Activated CD4-positive, alpha-beta memory T cell treated with anti-CD3 and anti-CD28 coated beads for 36 hours (primary cell): ENCODE data around the gene HOXD8. TPM values are rescaled to one million over a fixed set of nuclear protein-coding genes. Genes with fewer than 3 reads are reported as not detected.

Experiments
- CTCF ChIA-PET: fragments of 350-600 bp; sonication (Branson Sonifier 250); formaldehyde crosslinking; loops from one replicate; lab custom pipeline; 2021; ENCODE audit warnings: antibody characterized with exemption, inconsistent platforms; lab: Charles Lee
- POLR2A ChIA-PET: fragments of 350-600 bp; sonication (Branson Sonifier 250); formaldehyde crosslinking; loops from one replicate; lab custom pipeline; 2021; ENCODE audit warnings: antibody characterized with exemption; lab: Charles Lee
- DNase-seq: peaks from one replicate; pipeline ENCODE4 v3.0.0-alpha.2; 2020
- H3K27ac Mint-ChIP-seq: one replicate; pipeline ENCODE4 v1.8.0; 2021; ENCODE audit warnings: mixed read lengths
- H3K27me3 Mint-ChIP-seq: one replicate; pipeline ENCODE4 v1.8.0; 2021; ENCODE audit warnings: mixed read lengths
- H3K36me3 Mint-ChIP-seq: one replicate; pipeline ENCODE4 v1.8.0; 2021; ENCODE audit warnings: mixed read lengths
- H3K4me1 Mint-ChIP-seq: one replicate; pipeline ENCODE4 v1.8.0; 2021; ENCODE audit warnings: low read depth, mixed read lengths
- H3K4me3 Mint-ChIP-seq: one replicate; pipeline ENCODE4 v1.8.0; 2021; ENCODE audit warnings: mild to moderate bottlenecking, mixed read lengths
- H3K9me3 Mint-ChIP-seq: one replicate; pipeline ENCODE4 v1.8.0; 2021; ENCODE audit warnings: mixed read lengths
- intact Hi-C: fragments of 100-400 bp; cut with micrococcal nuclease; formaldehyde crosslinking; loops from one replicate; pipeline ENCODE4 v1.15.1; 2023
- total RNA-seq, 2 experiments: library from RNA; stranded (reverse); gene quantifications; one replicate each; pipeline ENCODE4 v1.2.3, GENCODE V29; 2021

Gene HOXD8
- total RNA-seq, 2 experiments from 2014 or later: not detected

DNA sequence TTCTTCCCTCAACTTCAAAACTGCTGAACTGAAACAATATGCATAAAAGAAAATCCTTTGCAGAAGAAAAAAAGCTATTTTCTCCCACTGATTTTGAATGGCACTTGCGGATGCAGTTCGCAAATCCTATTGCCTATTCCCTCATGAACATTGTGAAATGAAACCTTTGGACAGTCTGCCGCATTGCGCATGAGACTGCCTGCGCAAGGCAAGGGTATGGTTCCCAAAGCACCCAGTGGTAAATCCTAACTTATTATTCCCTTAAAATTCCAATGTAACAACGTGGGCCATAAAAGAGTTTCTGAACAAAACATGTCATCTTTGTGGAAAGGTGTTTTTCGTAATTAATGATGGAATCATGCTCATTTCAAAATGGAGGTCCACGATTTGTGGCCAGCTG, 8.4 kb downstream of the HOXD8 start:
- Mint-ChIP-seq H3K36me3 (peaks cover 12% of the 10 kb centered on the region), H3K27ac (no peak overlapping the region), H3K27me3 (peaks cover 81% of the 10 kb centered on the region), H3K4me3 (no peak overlapping the region), H3K4me1 (peaks cover 19% of the 10 kb centered on the region), H3K9me3 (peaks cover 4% of the 10 kb centered on the region)
- ChIA-PET CTCF (interaction anchor here (3.4 to 10.6 kb wide), 2 partner anchors 11 to 318 kb away, joined by 16 to 108 read pairs; no protein-coding TSS in a partner anchor), POLR2A (no interaction called here)
- intact Hi-C loops: loop anchor here (10.0 kb wide), 1 partner anchor 1803 kb away; the partner anchor contains the start of gene SP9
- no peak for DNase-seq

DNA sequence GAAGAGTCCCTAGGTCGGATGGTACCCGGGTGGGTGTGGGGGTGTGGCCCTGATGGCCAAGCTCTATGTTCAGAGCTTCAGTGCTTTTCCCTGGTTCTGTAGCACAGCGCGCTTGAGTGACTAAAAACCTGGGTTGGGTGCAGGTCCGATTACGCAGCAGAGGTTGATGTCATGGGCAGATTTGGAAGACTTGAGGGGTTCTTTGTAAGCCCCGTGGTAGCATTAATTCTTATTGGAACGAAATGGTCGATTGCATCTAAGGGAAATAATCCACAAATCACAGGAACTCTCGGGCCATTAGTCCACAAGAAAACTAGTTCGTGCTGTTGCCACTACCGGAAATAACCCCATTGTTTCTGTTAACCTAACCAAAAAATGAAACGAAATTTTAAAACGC, 9.0 kb downstream of the HOXD8 start:
- H3K27me3 Mint-ChIP-seq: peaks cover 77% of the 10 kb centered on the region
- ChIA-PET POLR2A (no interaction called here), CTCF (interaction anchor here (3.4 to 10.6 kb wide), 2 partner anchors 11 to 317 kb away, joined by 16 to 108 read pairs; no protein-coding TSS in a partner anchor)
- no peak for DNase-seq
- no peak overlapping the region for H3K27ac Mint-ChIP-seq
- H3K36me3 Mint-ChIP-seq: peaks cover 12% of the 10 kb centered on the region
- H3K9me3 Mint-ChIP-seq: peaks cover 4% of the 10 kb centered on the region
- peaks cover 19% of the 10 kb centered on the region for H3K4me1 Mint-ChIP-seq
- H3K4me3 Mint-ChIP-seq: no peak overlapping the region
- intact Hi-C loops: loop anchor here (10.0 kb wide), 1 partner anchor 1804 kb away; the partner anchor contains the start of gene SP9

DNA sequence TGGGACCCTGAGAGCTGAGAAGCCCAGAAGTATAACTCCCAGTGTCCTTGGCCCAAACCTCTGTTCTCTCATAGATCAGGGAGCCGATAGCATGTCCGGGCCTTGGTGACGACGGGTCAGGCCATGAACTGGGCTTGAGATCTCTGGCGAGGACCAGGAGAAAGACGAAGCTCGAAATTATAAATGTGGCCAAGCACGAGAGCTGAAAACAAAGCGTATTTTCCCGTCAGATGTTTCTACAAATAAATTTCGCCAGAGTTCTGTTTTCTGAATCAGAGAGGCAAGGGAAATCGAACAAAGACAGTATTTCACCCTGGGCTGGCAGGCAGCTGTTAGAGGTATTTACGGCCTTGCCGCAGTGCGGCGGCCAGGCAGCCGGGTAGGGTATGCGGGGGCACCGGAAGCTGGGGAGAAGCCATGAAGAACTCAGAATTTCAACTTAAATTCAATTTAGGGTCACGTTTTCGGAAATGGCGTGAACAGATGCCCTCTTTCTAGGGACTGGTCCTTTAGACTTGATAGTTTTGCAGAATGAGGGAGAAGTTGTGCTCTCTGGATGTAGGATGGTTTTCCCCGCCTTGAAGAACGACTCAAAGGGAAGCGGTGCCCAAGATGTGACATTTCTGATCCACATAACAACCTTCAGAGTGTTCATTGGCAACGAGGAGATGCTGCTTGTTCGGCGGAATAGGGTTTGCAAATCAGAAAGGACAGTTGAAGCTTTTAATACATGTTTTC, 9.6 kb downstream of the HOXD8 start:
- Mint-ChIP-seq H3K9me3 (peaks cover 4% of the 10 kb centered on the region), H3K4me1 (peaks cover 19% of the 10 kb centered on the region), H3K27me3 (peaks cover 76% of the 10 kb centered on the region), H3K4me3 (no peak overlapping the region), H3K36me3 (peaks cover 12% of the 10 kb centered on the region), H3K27ac (no peak overlapping the region)
- ChIA-PET CTCF (interaction anchor here (0.6 to 10.6 kb wide), 9 partner anchors 12 to 513 kb away, joined by 3 to 108 read pairs (median 3); no protein-coding TSS in a partner anchor), POLR2A (no interaction called here)
- DNase-seq: no peak
- intact Hi-C loops: loop anchor here (10.0 kb wide), 1 partner anchor 1804 kb away; the partner anchor contains the start of gene SP9

DNA sequence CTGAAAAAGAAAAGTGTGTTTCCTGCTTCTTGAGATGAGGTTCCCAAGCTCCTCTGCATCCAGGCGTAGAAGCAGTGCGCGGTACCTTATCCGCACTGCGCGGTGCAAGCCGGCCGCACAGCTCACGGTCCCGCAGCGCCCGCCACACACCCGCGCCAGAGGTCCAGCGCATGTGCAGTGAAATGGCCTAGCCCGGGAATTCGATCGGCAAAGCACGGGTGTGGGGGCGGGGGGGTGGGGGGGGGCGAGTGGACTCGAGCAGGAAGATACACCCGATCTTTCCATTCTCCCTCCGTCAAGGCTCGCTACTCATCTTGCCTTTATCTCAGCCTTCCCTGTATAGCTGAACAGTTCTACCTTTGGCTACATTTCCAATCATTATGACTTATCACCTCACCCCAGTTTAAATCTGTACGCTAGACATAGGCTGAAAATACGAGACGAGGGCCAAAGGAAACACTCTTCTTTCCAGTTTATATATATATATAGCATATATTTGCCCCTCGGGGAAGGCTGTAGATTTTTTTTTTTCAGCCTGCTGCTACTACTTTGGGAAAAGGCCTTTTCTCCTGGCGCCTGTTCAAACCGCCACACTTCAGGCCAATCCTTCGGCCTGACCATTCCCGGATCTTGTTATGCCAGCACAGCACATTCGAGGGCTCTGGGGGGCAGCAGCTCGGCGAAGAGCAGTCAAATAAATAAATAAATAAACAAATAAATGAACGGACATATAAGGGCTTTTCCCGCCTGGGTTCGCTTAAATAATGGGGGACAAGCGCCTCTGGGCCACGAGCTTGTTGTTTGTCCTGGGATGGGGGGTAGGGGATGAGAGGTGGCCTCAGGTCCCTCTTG, 10.4 kb downstream of the HOXD8 start:
- DNase-seq: no peak
- Mint-ChIP-seq H3K27me3 (peaks cover 75% of the 10 kb centered on the region), H3K9me3 (peaks cover 4% of the 10 kb centered on the region), H3K27ac (no peak overlapping the region), H3K4me3 (no peak overlapping the region), H3K36me3 (peaks cover 12% of the 10 kb centered on the region), H3K4me1 (peaks cover 19% of the 10 kb centered on the region)
- POLR2A ChIA-PET: interaction anchor here (0.6 kb wide), 1 partner anchor 673 kb away, joined by 3 read pairs; no protein-coding TSS in a partner anchor
- intact Hi-C loops: loop anchor here (1.0 to 10.0 kb wide), 3 partner anchors 315 to 1805 kb away; partner anchors contain the start of gene SP9
- CTCF ChIA-PET: interaction anchor here (0.6 to 10.6 kb wide), 23 partner anchors 8 to 1010 kb away, joined by 3 to 108 read pairs (median 4); no protein-coding TSS in a partner anchor

DNA sequence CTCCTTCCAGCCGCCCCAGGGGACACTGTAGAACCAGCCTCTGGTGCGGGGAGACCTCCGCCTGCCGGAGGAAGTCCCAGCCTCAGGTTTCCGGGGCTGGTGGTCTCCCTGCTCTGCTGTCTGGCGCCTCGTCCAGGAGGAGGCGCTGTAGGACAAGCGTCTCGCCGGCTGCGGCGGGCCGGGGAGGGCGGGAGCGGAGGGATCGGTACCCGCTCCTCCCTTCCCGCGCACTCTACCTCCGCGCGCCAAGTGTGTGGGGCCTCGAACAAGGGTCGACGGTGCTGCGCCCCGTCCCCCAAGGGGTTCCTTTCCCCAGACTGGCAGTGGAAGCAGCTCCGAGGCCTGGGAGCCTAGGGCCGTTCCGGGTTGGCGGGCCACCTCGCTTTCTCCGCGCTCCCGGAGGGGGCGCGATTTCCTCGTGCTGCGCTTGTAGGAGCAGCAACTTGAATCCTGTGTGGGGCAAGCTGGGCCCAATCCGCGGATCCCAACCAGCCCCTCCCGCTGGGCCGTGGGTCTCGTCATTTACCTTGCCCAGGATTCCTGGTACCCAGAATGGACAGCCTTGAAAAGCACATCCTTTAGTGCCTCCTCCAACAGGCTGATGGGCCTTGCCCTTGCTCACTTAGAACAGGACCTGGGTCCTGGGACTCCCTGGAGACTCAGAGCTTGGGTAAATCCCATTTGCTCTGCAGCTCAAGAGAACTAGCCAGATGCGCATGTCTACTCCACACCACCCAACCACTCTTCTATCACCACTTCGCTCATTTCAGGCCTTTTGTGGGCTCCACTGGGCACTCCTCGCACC, 11.2 kb downstream of the HOXD8 start:
- Mint-ChIP-seq H3K4me1 (peaks cover 15% of the 10 kb centered on the region), H3K4me3 (no peak overlapping the region), H3K36me3 (peaks cover 8% of the 10 kb centered on the region), H3K27me3 (peaks cover 74% of the 10 kb centered on the region), H3K27ac (no peak overlapping the region), H3K9me3 (peaks cover 4% of the 10 kb centered on the region)
- intact Hi-C loops: loop anchor here (1.0 kb wide), 2 partner anchors 315 to 414 kb away; no protein-coding TSS in a partner anchor
- POLR2A ChIA-PET: interaction anchor here (0.6 kb wide), 1 partner anchor 672 kb away, joined by 3 read pairs; no protein-coding TSS in a partner anchor
- CTCF ChIA-PET: interaction anchor here (0.6 to 10.6 kb wide), 25 partner anchors 9 to 1009 kb away, joined by 3 to 108 read pairs (median 4); no protein-coding TSS in a partner anchor
- peak; percentile 75 for DNase-seq

DNA sequence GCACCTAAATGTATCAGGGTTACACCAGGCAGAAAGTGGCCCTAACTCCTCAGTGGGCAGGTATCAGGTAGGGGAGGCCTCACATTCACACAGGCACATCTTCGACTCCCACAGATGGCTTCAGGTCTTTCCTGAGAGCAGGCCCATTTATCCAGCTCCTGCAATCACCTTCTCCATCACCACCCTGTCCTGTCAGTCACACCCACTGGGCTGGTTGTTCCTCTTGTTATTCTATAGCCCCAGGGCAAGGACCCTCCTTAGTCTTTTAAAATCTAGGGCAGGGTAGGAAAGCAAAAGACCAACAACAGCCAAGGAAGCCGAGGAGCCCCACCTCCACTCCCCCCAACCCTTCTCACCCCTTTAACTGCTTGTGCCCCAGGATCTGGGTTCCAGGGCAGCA, 12.8 kb downstream of the HOXD8 start:
- H3K4me1 Mint-ChIP-seq: peaks cover 12% of the 10 kb centered on the region
- ChIA-PET CTCF (interaction anchor here (2.6 to 10.6 kb wide), 2 partner anchors 313 to 412 kb away, joined by 14 to 108 read pairs; no protein-coding TSS in a partner anchor), POLR2A (no interaction called here)
- peaks cover 79% of the 10 kb centered on the region for H3K27me3 Mint-ChIP-seq
- H3K9me3 Mint-ChIP-seq: peaks cover 4% of the 10 kb centered on the region
- no peak overlapping the region for H3K4me3 Mint-ChIP-seq
- H3K36me3 Mint-ChIP-seq: peaks cover 8% of the 10 kb centered on the region
- H3K27ac Mint-ChIP-seq: no peak overlapping the region
- no peak for DNase-seq
- intact Hi-C loops: no loop called here

DNA sequence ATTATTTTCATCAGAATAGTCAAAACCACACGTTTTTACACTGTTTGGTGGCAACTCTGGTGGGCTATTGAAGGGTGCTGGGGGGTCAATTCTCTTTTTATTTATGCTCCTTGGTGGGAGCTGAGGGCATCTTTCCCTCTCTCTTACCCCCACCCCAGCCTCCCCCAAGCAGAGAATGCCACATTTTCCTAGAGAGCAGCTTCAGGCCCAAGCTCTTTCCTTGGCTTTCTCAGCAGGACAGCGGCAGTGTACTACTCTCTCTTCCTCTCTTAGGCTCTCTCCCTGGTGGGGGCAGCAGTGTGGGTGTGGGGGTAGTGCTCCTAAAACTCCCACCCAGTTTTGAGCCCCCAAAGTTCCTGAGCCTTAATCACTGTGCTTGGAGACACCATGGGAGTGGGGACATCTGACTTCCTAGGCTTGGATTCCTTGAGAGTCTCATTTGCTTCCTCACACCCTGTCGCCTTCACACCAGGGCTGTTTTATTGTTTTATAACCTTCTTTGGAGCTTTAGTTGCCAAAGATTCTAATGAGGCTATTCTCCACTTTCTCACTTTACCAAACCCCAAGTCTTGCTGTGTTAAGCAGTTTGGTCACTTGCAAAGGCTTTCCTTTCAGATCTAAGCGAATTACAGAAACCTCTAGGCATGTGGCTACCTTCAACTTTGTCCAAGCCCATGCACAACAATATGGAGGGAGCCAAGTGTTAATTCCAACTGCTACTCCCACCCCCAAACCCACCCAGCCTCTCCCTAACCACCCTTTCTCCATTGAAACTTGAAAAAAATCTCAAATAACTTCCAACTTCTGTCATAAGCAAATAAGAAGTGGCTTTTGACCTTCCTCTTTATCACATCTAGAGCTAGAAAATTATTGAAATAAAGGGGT, 15.8 kb downstream of the HOXD8 start:
- Mint-ChIP-seq H3K9me3 (no peaks in the 10 kb centered on the region), H3K4me1 (peaks cover 12% of the 10 kb centered on the region), H3K4me3 (no peak overlapping the region), H3K27ac (no peak overlapping the region), H3K36me3 (no peaks in the 10 kb centered on the region), H3K27me3 (peaks cover 82% of the 10 kb centered on the region)
- intact Hi-C loops: no loop called here
- CTCF ChIA-PET: interaction anchor here (0.7 to 10.6 kb wide), 3 partner anchors 17 to 310 kb away, joined by 3 to 108 read pairs (median 3); no protein-coding TSS in a partner anchor
- POLR2A ChIA-PET: no interaction called here
- no peak for DNase-seq

DNA sequence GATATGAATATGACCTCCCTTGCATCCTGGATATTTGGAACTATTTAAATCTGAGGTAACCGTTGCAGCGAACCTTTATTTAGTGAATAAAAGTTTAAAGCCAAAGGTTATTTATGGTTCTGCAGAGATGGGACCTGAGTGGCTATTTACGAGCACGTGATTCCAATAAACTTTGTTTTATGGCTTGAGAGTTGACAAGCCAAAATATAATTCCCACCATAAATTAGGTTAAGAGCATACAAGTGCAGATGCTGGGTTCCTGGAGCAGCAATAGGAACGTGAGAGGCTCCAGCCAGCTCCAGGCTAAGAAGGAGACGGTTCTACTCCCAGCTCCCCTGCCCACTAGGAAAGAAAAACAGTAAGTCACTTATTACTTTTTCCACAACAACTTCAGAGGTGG, 16.6 kb downstream of the HOXD8 start:
- CTCF ChIA-PET: interaction anchor here (0.8 to 10.6 kb wide), 2 partner anchors 309 to 409 kb away, joined by 3 to 108 read pairs; no protein-coding TSS in a partner anchor
- POLR2A ChIA-PET: no interaction called here
- DNase-seq: no peak
- no peak overlapping the region for H3K4me3 Mint-ChIP-seq
- intact Hi-C loops: no loop called here
- no peak overlapping the region for H3K27ac Mint-ChIP-seq
- H3K27me3 Mint-ChIP-seq: peaks cover 86% of the 10 kb centered on the region
- no peaks in the 10 kb centered on the region for H3K9me3 Mint-ChIP-seq
- peaks cover 8% of the 10 kb centered on the region for H3K4me1 Mint-ChIP-seq
- H3K36me3 Mint-ChIP-seq: no peaks in the 10 kb centered on the region

DNA sequence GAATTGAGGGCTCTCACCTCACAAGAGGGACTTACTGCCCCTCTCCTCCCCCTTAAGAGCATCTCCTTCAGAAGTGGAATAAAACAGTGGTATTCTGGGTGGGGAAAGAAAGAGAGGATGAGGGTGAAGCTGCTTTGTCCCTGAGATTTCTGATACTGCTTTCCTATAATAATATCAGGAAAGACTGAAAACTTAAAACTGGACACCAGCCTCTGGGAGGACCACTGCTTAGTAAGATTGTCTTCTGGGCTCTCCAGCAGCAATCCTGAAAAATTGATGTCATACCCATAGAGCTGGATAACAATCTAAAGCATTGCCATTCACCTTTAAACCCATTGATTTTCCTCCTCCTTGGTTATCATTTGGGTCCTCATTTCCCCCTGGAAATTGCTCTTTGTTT, 17.1 kb downstream of the HOXD8 start:
- ChIA-PET POLR2A (no interaction called here), CTCF (interaction anchor here (0.8 to 10.6 kb wide), 2 partner anchors 309 to 408 kb away, joined by 3 to 108 read pairs; no protein-coding TSS in a partner anchor)
- Mint-ChIP-seq H3K27ac (no peak overlapping the region), H3K4me3 (no peak overlapping the region), H3K27me3 (peaks cover 85% of the 10 kb centered on the region), H3K36me3 (no peaks in the 10 kb centered on the region), H3K4me1 (peaks cover 7% of the 10 kb centered on the region), H3K9me3 (no peaks in the 10 kb centered on the region)
- no peak for DNase-seq
- intact Hi-C loops: no loop called here

DNA sequence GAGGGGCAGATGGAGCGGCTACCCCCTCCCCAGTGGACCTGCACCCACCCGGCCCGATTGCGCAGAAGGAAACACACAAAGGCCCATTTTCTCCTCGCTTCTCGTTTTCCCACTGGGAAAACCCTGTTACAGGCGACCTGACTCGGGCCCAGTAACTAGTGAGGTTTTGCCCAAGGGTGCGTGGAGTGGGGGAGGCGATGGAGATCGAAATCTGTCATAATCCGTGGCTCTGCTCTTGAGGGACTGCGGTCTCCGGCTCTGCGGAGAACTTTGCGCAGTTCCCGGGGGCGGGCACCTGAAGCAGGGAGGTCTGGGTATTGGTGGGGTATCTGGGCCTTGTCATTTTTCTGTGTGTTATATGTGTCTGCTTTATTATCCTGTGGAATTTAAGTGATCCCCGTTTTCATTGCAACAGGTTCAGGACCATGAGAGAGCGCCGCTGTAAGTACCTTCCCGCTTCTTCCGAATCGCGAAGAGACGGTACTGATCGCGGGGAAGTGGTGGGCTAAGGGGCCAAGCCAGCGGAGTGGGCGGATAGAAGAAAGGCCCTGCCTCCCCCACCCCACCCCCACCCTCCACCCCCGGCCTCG, 17.8 kb downstream of the HOXD8 start:
- CTCF ChIA-PET: interaction anchor here (0.8 to 10.6 kb wide), 2 partner anchors 308 to 407 kb away, joined by 3 to 108 read pairs; no protein-coding TSS in a partner anchor
- Mint-ChIP-seq H3K4me1 (peaks cover 7% of the 10 kb centered on the region), H3K36me3 (no peaks in the 10 kb centered on the region), H3K9me3 (no peaks in the 10 kb centered on the region), H3K4me3 (no peak overlapping the region), H3K27ac (no peak overlapping the region), H3K27me3 (peaks cover 79% of the 10 kb centered on the region)
- POLR2A ChIA-PET: no interaction called here
- intact Hi-C loops: no loop called here
- no peak for DNase-seq
